OCI-LY3 (cell line): Measurements from ENCODE around the gene SLC17A9.

Experiments used
- H2AFZ ChIP-seq: fragments of 200-600, 300-600 bp; shearing (Covaris generic); 2 replicates; pipeline ENCODE4 v1.6.0; 2014; ENCODE audit warnings: antibody characterized with exemption, low read depth, low read length
- H3K27ac ChIP-seq: fragments of 200-600, 300-600 bp; sonication (generic); 2 replicates; pipeline ENCODE4 v1.5.1; 2014; ENCODE audit warnings: mild to moderate bottlenecking, low read length, moderate library complexity, mixed read lengths
- H3K27me3 ChIP-seq: fragments of 200-600, 300-600 bp; sonication (generic); 2 replicates; pipeline ENCODE4 v1.6.1; 2014; ENCODE audit warnings: low read depth, low read length, mixed read lengths
- H3K36me3 ChIP-seq: fragments of 200-600, 300-600 bp; sonication (generic); replicated peaks from 2 replicates; pipeline ENCODE3; 2014; ENCODE audit warnings: low read depth, low read length, mixed read lengths
- H3K4me1 ChIP-seq: fragments of 300-600, 200-600 bp; sonication (generic); 2 replicates; pipeline ENCODE4 v1.6.1; 2014; ENCODE audit warnings: low read length, mixed read lengths
- H3K4me2 ChIP-seq: fragments of 200-600, 300-600 bp; sonication (generic); 2 replicates; pipeline ENCODE4 v1.6.1; 2014; ENCODE audit warnings: low read length, mixed read lengths
- H3K4me3 ChIP-seq: fragments of 300-600, 200-600 bp; sonication (generic); 2 replicates; pipeline ENCODE4 v1.5.1; 2014; ENCODE audit warnings: antibody characterized with exemption, mild to moderate bottlenecking, low read length, moderate library complexity
- H3K79me2 ChIP-seq: fragments of 300-600, 200-600 bp; shearing (Covaris generic); 2 replicates; pipeline ENCODE4 v1.6.1; 2014; ENCODE audit warnings: mild to moderate bottlenecking, low read length, mixed read lengths
- H3K9ac ChIP-seq: fragments of 300-600, 200-600 bp; shearing (Covaris generic); 2 replicates; pipeline ENCODE4 v1.6.0; 2014; ENCODE audit warnings: mild to moderate bottlenecking, low read length, moderate library complexity
- H3K9me3 ChIP-seq: fragments of 200-600, 300-600 bp; shearing (Covaris generic); 2 replicates; pipeline ENCODE4 v1.6.1; 2014; ENCODE audit warnings: low read length, mixed read lengths; ENCODE audit not compliant: insufficient read depth
- H4K20me1 ChIP-seq: fragments of 200-600, 300-600 bp; sonication (generic); 2 replicates; pipeline ENCODE4 v1.6.1; 2016; ENCODE audit warnings: low read length, mixed read lengths; ENCODE audit not compliant: insufficient read depth
- CTCF ChIP-seq: fragments of 200-600, 300-600 bp; sonication (generic); IDR thresholded peaks from 2 replicates; pipeline ENCODE4 v1.5.1; 2014; ENCODE audit warnings: antibody characterized with exemption, low read length, low read depth
- EZH2phosphoT487 ChIP-seq: fragments of 200-600 bp; shearing (Covaris generic); IDR thresholded peaks from 2 replicates; pipeline ENCODE4 v1.6.1; 2018; ENCODE audit warnings: antibody characterized with exemption, mixed run types, low read depth

Gene SLC17A9

GRCh38 chr20:62933966-62934365, 18.5 kb upstream of the SLC17A9 start:
- Histone ChIP-seq H3K36me3 (peaks cover 27% of the 10 kb centered on the region), H2AFZ (no peak overlapping the region), H3K9ac (no peak overlapping the region), H4K20me1 (peaks cover 61% of the 10 kb centered on the region), H3K4me3 (no peak overlapping the region), H3K27me3 (no peaks in the 10 kb centered on the region), H3K4me2 (no peak overlapping the region), H3K27ac (no peak overlapping the region), H3K9me3 (no peaks in the 10 kb centered on the region), H3K4me1 (peaks cover 33% of the 10 kb centered on the region), H3K79me2 (peaks cover 97% of the 10 kb centered on the region)
- no peak for TF ChIP-seq CTCF
- TF ChIP-seq EZH2phosphoT487 = no peak

GRCh38 chr20:62935204-62935967, 17.1 kb upstream of the SLC17A9 start:
- TF ChIP-seq CTCF = no peak
- no peak for TF ChIP-seq EZH2phosphoT487
- peaks cover 97% of the 10 kb centered on the region for H3K79me2 ChIP-seq
- H3K4me3 ChIP-seq = no peak overlapping the region
- H3K9ac ChIP-seq = no peak overlapping the region
- peaks cover 60% of the 10 kb centered on the region for H4K20me1 ChIP-seq
- H2AFZ ChIP-seq = no peak overlapping the region
- H3K27ac ChIP-seq = no peak overlapping the region
- no peaks in the 10 kb centered on the region for H3K9me3 ChIP-seq
- H3K27me3 ChIP-seq = no peaks in the 10 kb centered on the region
- peaks cover 41% of the 10 kb centered on the region for H3K4me1 ChIP-seq
- no peak overlapping the region for H3K4me2 ChIP-seq
- peaks cover 27% of the 10 kb centered on the region for H3K36me3 ChIP-seq

GRCh38 chr20:62935968-62936585, 16.4 kb upstream of the SLC17A9 start:
- Histone ChIP-seq H3K4me1 (peaks cover 39% of the 10 kb centered on the region), H3K27ac (no peak overlapping the region), H3K9ac (no peak overlapping the region), H3K27me3 (no peaks in the 10 kb centered on the region), H3K4me3 (peak overlapping the region; percentile 91), H4K20me1 (peaks cover 53% of the 10 kb centered on the region), H3K4me2 (peak overlapping the region; percentile 98), H3K79me2 (peaks cover 97% of the 10 kb centered on the region), H2AFZ (no peak overlapping the region), H3K9me3 (no peaks in the 10 kb centered on the region), H3K36me3 (peaks cover 32% of the 10 kb centered on the region)
- TF ChIP-seq CTCF (no peak), EZH2phosphoT487 (no peak)

- no peaks in the 10 kb centered on the region for H3K27me3 ChIP-seq
- peak overlapping the region; percentile 98 for H3K4me2 ChIP-seq
- H3K27ac ChIP-seq = peak overlapping the region; percentile 66
- peaks cover 40% of the 10 kb centered on the region for H4K20me1 ChIP-seq
- no peaks in the 10 kb centered on the region for H3K9me3 ChIP-seq
- H3K4me3 ChIP-seq = peak overlapping the region; percentile 94
- peaks cover 32% of the 10 kb centered on the region for H3K36me3 ChIP-seq
- peak overlapping the region; percentile 63 for H2AFZ ChIP-seq
- peaks cover 97% of the 10 kb centered on the region for H3K79me2 ChIP-seq
- H3K9ac ChIP-seq = peak overlapping the region; percentile 95
- H3K4me1 ChIP-seq = peaks cover 25% of the 10 kb centered on the region
- no peak for TF ChIP-seq EZH2phosphoT487
- TF ChIP-seq CTCF = no peak
These were observed 15.0 kb upstream of the SLC17A9 start for GRCh38 chr20:62937268-62938104.
